Measurements from ENCODE around the gene SLC6A19. TPM values are rescaled to one million over a fixed set of nuclear protein-coding genes. Genes with fewer than 3 reads are reported as not detected.
A peak's percentile ranks its signal among the peaks of the same experiment; 100 is the strongest.

The SLC6A19 gene
- total and polyA plus RNA-seq, 2 of the 13 experiments (the other 11 are each of a cell fraction or from before 2014, with no cell fraction given), result 0.02 TPM; not detected in 1

- TF ChIP-seq MYC (CRISPR knock-in tag; IDR thresholded peaks at IDR 0.05; ENCODE audit: borderline replicate concordance) (peak; percentile 71; the same call in 1 of the 2 replicates), HIC2 (CRISPR knock-in tag; IDR thresholded peaks at IDR 0.05; ENCODE audit: low read depth) (peak; percentile 73; the same call in 1 of the 2 replicates), ZNF350 (CRISPR knock-in tag; IDR thresholded peaks at IDR 0.05; ENCODE audit: borderline replicate concordance, low read depth) (peak; percentile 61; the same call in 1 of the 2 replicates), HNF1A (IDR thresholded peaks at IDR 0.05; ENCODE audit: low read depth) (no peak), HNF1A (CRISPR knock-in tag; IDR thresholded peaks at IDR 0.05; ENCODE audit: borderline replicate concordance) (peak; percentile 3; the same call in 1 of the 2 replicates), MEF2D (CRISPR knock-in tag; IDR thresholded peaks at IDR 0.05) (0 out of 2 replicates have a peak, but pooled peaks have one; percentile 31), ZNF746 (CRISPR knock-in tag; IDR thresholded peaks at IDR 0.05) (peak; percentile 76), SNAPC2 (CRISPR knock-in tag; IDR thresholded peaks at IDR 0.05) (0 out of 2 replicates have a peak, but pooled peaks have one; percentile 24), BORCS8-MEF2B (CRISPR knock-in tag; IDR thresholded peaks at IDR 0.05) (peak; percentile 35; the same call in 1 of the 2 replicates), CEBPG (CRISPR knock-in tag; IDR thresholded peaks at IDR 0.05) (peak; percentile 61), ZNF414 (CRISPR knock-in tag; IDR thresholded peaks at IDR 0.05) (no peak), ARID2 (CRISPR knock-in tag; IDR thresholded peaks at IDR 0.05; ENCODE audit: borderline replicate concordance) (no peak), ZNF543 (CRISPR knock-in tag; IDR thresholded peaks at IDR 0.05) (peak; percentile 22; the same call in 1 of the 2 replicates), UBTF (CRISPR knock-in tag; IDR thresholded peaks at IDR 0.05) (peak; percentile 55), NONO (IDR thresholded peaks at IDR 0.05) (no peak), NONO (CRISPR knock-in tag; conservative IDR thresholded peaks at IDR 0.05) (peak; percentile 88), TIGD3 (CRISPR knock-in tag; IDR thresholded peaks at IDR 0.05; ENCODE audit: borderline replicate concordance) (no peak), ZMAT3 (CRISPR knock-in tag; conservative IDR thresholded peaks at IDR 0.05) (peak; percentile 59)
These were observed 19.7 kb upstream of the SLC6A19 start (continued) for GRCh38 chr5:1181451-1182359.

Data from HepG2 (cell line).